Heart right ventricle (tissue), 16 donors: ENCODE data around the gene GRP. TPM values are rescaled to one million over a fixed set of nuclear protein-coding genes. Genes with fewer than 3 reads are reported as not detected.

Experiments used
- ATAC-seq, 8 donors: fragments of 200-7000 bp; cut with Tn5 transposase; one replicate each; pipeline ENCODE4 v1.9.1; 2020; ENCODE audit warnings: mild to moderate bottlenecking in 8 of 8, moderate library complexity in 8 of 8, moderate number of reproducible peaks in 1 of 8
- DNase-seq, 2 donors: peaks; one replicate each; pipeline ENCODE4 v3.0.0-alpha.2; 2020
- H3K27ac ChIP-seq, 10 donors: fragments of 200-600 bp; sonication (generic) in 2 of 10; one replicate each; pipeline versions ENCODE4 v1.5.0 to v1.8.0; 2020 to 2022; ENCODE audit warnings: mild to moderate bottlenecking in 3 of 10
- H3K27me3 ChIP-seq, 7 donors: fragments of 200-600 bp; one replicate each; pipeline ENCODE4 v1.8.0; 2021 to 2022; ENCODE audit warnings: mild to moderate bottlenecking in 2 of 7
- H3K36me3 ChIP-seq, 9 donors: fragments of 200-600 bp; sonication (generic) in 1 of 9; one replicate each; pipeline versions ENCODE4 v1.5.0 to v1.8.0; 2020 to 2022; ENCODE audit warnings: mild to moderate bottlenecking in 2 of 9
- H3K4me1 ChIP-seq, 9 donors: fragments of 200-600 bp; sonication (generic) in 1 of 9; one replicate each; pipeline versions ENCODE4 v1.5.0 to v1.8.0; 2020 to 2022; ENCODE audit warnings: mild to moderate bottlenecking in 4 of 9
- H3K4me3 ChIP-seq, 10 donors: fragments of 200-600 bp; sonication (generic) in 2 of 10; one replicate each; pipeline versions ENCODE4 v1.5.0 to v1.8.0; 2020 to 2022; ENCODE audit warnings: mild to moderate bottlenecking in 7 of 10, moderate library complexity in 2 of 10
- H3K9me3 ChIP-seq, 11 donors: fragments of 200-600 bp in 10 of 11; sonication (generic) in 2 of 11; one replicate each; pipeline versions ENCODE4 v1.5.0 to v1.8.0; 2013 to 2022; ENCODE audit warnings: mild to moderate bottlenecking in 2 of 11, control low read depth in 1 of 11, moderate library complexity in 1 of 11
- WGBS, 2 donors: extraction: QIAGEN DNeasy Blood & Tissue Kit; methylation state at CpG; one replicate each; pipeline ENCODE4 v1.1.7; 2013; ENCODE audit warnings: inconsistent platforms in 1 of 2; 5-methylcytosine and 5-hydroxymethylcytosine counted together
- intact Hi-C, 10 donors: fragments of 100-400 bp; cut with DNase I; formaldehyde crosslinking; loops; one replicate each; pipeline versions ENCODE4 v1.11.1 to v1.14.2; 2022
- polyA plus RNA-seq, 2 donors: library from polyadenylated mRNA; stranded (reverse); fragments of 200-250 nt; gene quantifications; one replicate each; pipeline ENCODE4 v1.2.3, GENCODE V29; 2013
- total RNA-seq, 10 donors: library from RNA; stranded (reverse); fragmentation: NEBNext Ultra II Directional in 3 of 10; extraction: Animal tissue kit (Norgen Biotek cat#: 25700) in 3 of 10; gene quantifications; one replicate each; pipeline versions ENCODE4 v1.2.1 to v1.2.4, GENCODE V29; 2021 to 2023
- TF ChIP-seq, protein P1 (sequence below), 9 donors: fragments of 200-600 bp; sonication (generic) in 2 of 9; IDR thresholded peaks; one replicate each; pipeline versions ENCODE4 v1.5.0 to v1.8.0; 2021 to 2022; ENCODE audit warnings: antibody characterized with exemption in 9 of 9, mild to moderate bottlenecking in 5 of 9, moderate library complexity in 1 of 9
- donor health status: Arrhythmogenic right ventricular cardiomyopathy.
- donor health status: ischemic (EF 13 %, LVEDD 7.1; RV severe dilation, severe dysfunction).
- donor health status: healthy with polysubstance abuse.
- donor health status: DM: no; HTN: yes; CAD: no.
- donor health status: DM: no; HTN: no; CAD: no.
- donor health status: ischemic (EF 25% LVEDD 6.9; RV normal size, moderate dysfunction).
- donor health status: ischemic (EF 25% LVEDD 5.7; RV mildly dilated, moderate dysfunction).
- donor health status: healthy.
- donor health status: DM: yes; HTN: yes; CAD: no.
- donor health status: Ischemic cardiomyopathy.
- donor health status: ischemic (EF 35%, LVEDD 5.7; RV mildly dilated, moderate dysfunction).
- donor health status: nonischemic (EF 11% LVEDD 7.7; RV severe dilation, severe dysfunction).
- donor health status: DM: yes; HTN: yes; CAD: no.
- donor health status: PGD.
- donor health status: ischemic (EF 29% LVEDD 5.4; RV normal size, mild dysfunction).
- donor health status: nonischemic (EF 23%, LVEDD 6.1; RV moderate dilation, normal function).

The GRP gene
- total and polyA plus RNA-seq, 12 donors: not detected

DNA sequence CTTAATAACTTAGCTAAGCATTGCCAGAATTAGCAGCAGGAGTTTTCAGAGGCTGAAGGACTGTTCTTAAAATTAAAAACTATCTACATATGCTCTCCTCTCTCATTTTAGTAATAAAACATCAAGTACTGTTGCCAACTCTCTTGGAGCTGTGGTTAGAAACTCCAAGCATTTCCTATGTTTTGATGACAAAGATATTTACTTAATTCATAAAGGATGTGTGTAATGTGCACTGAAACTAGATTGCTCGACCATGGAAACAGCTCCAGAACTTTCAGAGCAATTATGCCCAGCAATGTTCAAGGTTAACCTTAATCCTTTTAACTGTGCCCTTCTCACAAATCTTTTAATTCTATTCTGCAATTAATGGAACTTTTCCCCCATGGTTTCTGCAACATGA, 8.4 kb downstream of the GRP start:
- intact Hi-C loops: no loop called here

DNA sequence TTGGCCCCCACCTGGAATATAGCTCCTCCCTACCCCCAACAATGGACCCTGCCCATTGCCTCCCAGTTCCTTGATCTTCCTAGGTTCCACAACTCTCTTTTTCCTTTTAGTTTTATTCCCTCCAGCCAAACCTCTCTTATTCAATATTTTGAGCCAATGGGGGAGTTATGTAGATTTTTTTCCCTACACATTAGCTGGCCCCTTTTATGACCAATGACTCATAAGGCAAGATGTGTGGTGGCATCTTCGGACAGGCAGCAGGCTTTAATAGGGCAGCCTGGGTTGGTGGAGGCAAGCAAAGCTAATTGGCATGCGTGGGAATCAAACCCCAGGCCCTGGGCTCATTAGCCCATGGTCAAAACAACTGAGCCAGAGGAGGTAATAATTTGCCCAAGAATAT, 9.2 kb downstream of the GRP start:
- WGBS, 2 donors: 75 to 88% methylated on average over 2 of the region's 2 CpGs
- no peaks in the 10 kb centered on the region for H3K4me1 ChIP-seq
- no peak for ATAC-seq
- peaks cover 0 to 16% (median 0%) of the 10 kb centered on the region in 7 donors for H3K27me3 ChIP-seq
- DNase-seq: no peak
- no peak overlapping the region for H3K27ac ChIP-seq
- no peaks in the 10 kb centered on the region for H3K9me3 ChIP-seq
- TF ChIP-seq, protein P1, sequence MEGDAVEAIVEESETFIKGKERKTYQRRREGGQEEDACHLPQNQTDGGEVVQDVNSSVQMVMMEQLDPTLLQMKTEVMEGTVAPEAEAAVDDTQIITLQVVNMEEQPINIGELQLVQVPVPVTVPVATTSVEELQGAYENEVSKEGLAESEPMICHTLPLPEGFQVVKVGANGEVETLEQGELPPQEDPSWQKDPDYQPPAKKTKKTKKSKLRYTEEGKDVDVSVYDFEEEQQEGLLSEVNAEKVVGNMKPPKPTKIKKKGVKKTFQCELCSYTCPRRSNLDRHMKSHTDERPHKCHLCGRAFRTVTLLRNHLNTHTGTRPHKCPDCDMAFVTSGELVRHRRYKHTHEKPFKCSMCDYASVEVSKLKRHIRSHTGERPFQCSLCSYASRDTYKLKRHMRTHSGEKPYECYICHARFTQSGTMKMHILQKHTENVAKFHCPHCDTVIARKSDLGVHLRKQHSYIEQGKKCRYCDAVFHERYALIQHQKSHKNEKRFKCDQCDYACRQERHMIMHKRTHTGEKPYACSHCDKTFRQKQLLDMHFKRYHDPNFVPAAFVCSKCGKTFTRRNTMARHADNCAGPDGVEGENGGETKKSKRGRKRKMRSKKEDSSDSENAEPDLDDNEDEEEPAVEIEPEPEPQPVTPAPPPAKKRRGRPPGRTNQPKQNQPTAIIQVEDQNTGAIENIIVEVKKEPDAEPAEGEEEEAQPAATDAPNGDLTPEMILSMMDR (IDR thresholded peaks at IDR 0.05): no peak
- no peak overlapping the region for H3K4me3 ChIP-seq
- intact Hi-C loops: no loop called here
- no peaks in the 10 kb centered on the region for H3K36me3 ChIP-seq

More for the DNA sequence above, 8.4 kb downstream of the GRP start:
- Histone ChIP-seq H3K27ac (no peak overlapping the region), H3K4me3 (no peak overlapping the region), H3K27me3 (peaks cover 0 to 24% (median 8%) of the 10 kb centered on the region in 7 donors), H3K9me3 (no peaks in the 10 kb centered on the region), H3K4me1 (no peaks in the 10 kb centered on the region), H3K36me3 (no peaks in the 10 kb centered on the region)
- 35 to 44% methylated on average over 1 of the region's 1 CpG for WGBS, 2 donors
- ATAC-seq: no peak
- no peak for DNase-seq
- TF ChIP-seq, protein P1 (IDR thresholded peaks at IDR 0.05): no peak

DNA sequence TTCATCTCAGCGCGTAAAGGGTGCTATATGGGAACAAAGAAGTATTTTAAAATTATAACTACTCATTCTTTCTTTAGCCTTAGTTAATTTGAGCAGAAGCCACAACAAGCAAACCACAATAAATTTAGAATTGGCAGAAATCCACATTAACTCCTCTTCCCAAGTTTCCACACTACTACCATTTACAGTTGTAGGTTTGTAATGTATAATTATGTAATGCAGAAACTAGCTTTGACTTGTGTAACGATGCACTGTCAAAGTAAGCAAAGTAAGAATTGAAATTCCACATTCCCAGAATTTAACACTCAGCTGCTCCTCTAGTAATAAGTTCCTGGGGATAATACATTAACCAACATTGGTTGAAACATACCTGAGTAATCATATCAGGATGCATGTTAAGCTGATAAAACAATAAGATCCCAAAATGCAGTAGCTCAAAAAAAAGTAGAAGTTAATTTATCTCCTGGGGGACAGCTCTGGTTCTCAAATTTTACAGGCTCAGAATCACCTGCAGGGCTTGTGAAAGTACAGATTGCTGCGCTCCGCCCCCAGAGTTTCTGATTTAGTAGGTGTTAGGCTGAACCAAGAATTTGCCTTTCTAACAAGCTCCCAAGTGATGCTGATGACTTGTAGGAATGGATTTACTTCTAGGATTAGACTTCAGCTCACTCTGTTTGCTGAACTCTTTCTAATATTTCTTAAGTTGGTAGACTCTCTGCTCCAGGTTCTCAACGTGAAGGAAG, 9.9 kb downstream of the GRP start:
- DNase-seq (no peak), ATAC-seq (no peak)
- TF ChIP-seq, protein P1 (IDR thresholded peaks at IDR 0.05): no peak
- Histone ChIP-seq H3K9me3 (no peaks in the 10 kb centered on the region), H3K27me3 (peaks cover 0 to 15% (median 0%) of the 10 kb centered on the region in 7 donors), H3K4me3 (no peak overlapping the region), H3K27ac (no peak overlapping the region), H3K4me1 (no peaks in the 10 kb centered on the region), H3K36me3 (no peaks in the 10 kb centered on the region)
- intact Hi-C loops: no loop called here
- 76% methylated on average over 6 of the region's 6 CpGs for WGBS, 2 donors

DNA sequence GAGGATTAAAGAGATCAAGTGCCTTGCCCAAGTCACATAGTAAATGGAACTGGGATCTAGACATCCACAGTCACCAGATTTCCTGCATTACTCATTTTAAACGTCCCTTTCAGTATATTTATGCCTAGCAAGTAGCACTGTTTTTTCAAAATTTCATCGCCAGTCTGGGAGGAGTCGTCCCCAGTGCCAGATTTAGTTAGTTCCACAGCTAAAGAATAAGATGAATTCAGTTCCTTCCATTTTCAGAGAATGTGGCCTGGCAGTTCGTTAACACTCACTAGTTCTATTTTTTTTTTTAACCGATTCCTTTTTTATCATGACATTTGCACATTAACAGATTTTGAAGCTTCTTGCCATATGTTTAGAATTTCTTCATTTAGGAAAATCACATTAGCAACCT, 11.2 kb downstream of the GRP start:
- Histone ChIP-seq H3K9me3 (no peaks in the 10 kb centered on the region), H3K27ac (no peak overlapping the region), H3K36me3 (no peaks in the 10 kb centered on the region), H3K4me3 (no peak overlapping the region), H3K4me1 (no peaks in the 10 kb centered on the region), H3K27me3 (peaks cover 0 to 15% (median 0%) of the 10 kb centered on the region in 7 donors)
- WGBS, 2 donors: 68% methylated on average over 5 of the region's 5 CpGs
- no peak for DNase-seq
- TF ChIP-seq, protein P1 (IDR thresholded peaks at IDR 0.05): no peak
- intact Hi-C loops: no loop called here
- ATAC-seq: no peak
